ENCODE results near the gene RABEP1.

- TF ChIP-seq CTCF (IDR thresholded peaks at IDR 0.05; ENCODE audit: poor library complexity, severe bottlenecking) (no peak), EP300 (conservative IDR thresholded peaks at IDR 0.05; ENCODE audit: poor library complexity, severe bottlenecking) (no peak), POLR2AphosphoS5 (IDR thresholded peaks at IDR 0.05) (no peak), EZH2 (IDR thresholded peaks at IDR 0.05; ENCODE audit: borderline replicate concordance, insufficient read depth, low read length, poor library complexity, severe bottlenecking) (no peak)
Observed at GRCh38 chr17:5362162-5362811, 80.2 kb downstream of the RABEP1 start.
